CD14-positive monocyte (primary cell): Measurements from ENCODE around the gene ARVCF. TPM values are rescaled to one million over a fixed set of nuclear protein-coding genes. Genes with fewer than 3 reads are reported as not detected.

Source experiments
- DNase-seq, 3 donors: peaks; one replicate each; pipeline ENCODE4 v3.0.0-alpha.2; 2011 to 2022
- H2AFZ ChIP-seq: 2 replicates; pipeline ENCODE4 v1.6.0; 2012; ENCODE audit warnings: mild to moderate bottlenecking, low read depth, low read length, inconsistent platforms; ENCODE audit not compliant: insufficient read depth, poor library complexity, severe bottlenecking
- H3K27ac ChIP-seq, 2 donors: 1 replicate in 1 of 2; 2 replicates in 1 of 2; pipeline ENCODE4 v1.5.1; 2012 to 2013; ENCODE audit warnings: low read length in 2 of 2, control low read depth in 1 of 2, inconsistent platforms in 1 of 2, low read depth in 1 of 2, mild to moderate bottlenecking in 1 of 2
- H3K27me3 ChIP-seq, 2 donors: one replicate each; pipeline versions ENCODE4 v1.6.0 to v1.6.1; 2011 to 2013; ENCODE audit warnings: low read length in 2 of 2; ENCODE audit not compliant: control insufficient read depth in 2 of 2, insufficient read depth in 2 of 2
- H3K36me3 ChIP-seq, 2 donors: replicated peaks in 1 of 2; 1 replicate in 1 of 2; 2 replicates in 1 of 2; pipeline versions ENCODE4 v1.5.1 to v1.6.1; 2012 to 2013; ENCODE audit warnings: low read length in 2 of 2, control low read depth in 1 of 2, inconsistent platforms in 1 of 2, mild to moderate bottlenecking in 1 of 2; ENCODE audit not compliant: insufficient read depth in 2 of 2, control insufficient read depth in 1 of 2
- H3K4me1 ChIP-seq, 2 donors: 1 replicate in 1 of 2; 2 replicates in 1 of 2; pipeline versions ENCODE4 v1.5.1 to v1.6.1; 2012 to 2013; ENCODE audit warnings: low read length in 2 of 2, control low read depth in 1 of 2, inconsistent platforms in 1 of 2, mild to moderate bottlenecking in 1 of 2, moderate library complexity in 1 of 2; ENCODE audit not compliant: insufficient read depth in 2 of 2, control insufficient read depth in 1 of 2
- H3K4me2 ChIP-seq: replicated peaks from 2 replicates; pipeline ENCODE3; 2012; ENCODE audit warnings: low read length, moderate library complexity, mild to moderate bottlenecking; ENCODE audit not compliant: poor library complexity, severe bottlenecking; ENCODE audit errors: extremely low read depth
- H3K4me3 ChIP-seq, 3 experiments: fragments of 200-600 bp in 1 of 3; sonication (generic) in 1 of 3; replicated peaks in 1 of 3; 1 replicate in 2 of 3; 2 replicates in 1 of 3; pipeline ENCODE4 v1.5.1; 2011 to 2013; ENCODE audit warnings: low read length in 3 of 3, mild to moderate bottlenecking in 3 of 3, control low read depth in 2 of 3, low read depth in 2 of 3, inconsistent platforms in 1 of 3, moderate library complexity in 1 of 3
- H3K79me2 ChIP-seq: 2 replicates; pipeline ENCODE4 v1.6.0; 2012; ENCODE audit warnings: mild to moderate bottlenecking, control low read depth, inconsistent platforms, low read length, moderate library complexity; ENCODE audit not compliant: insufficient read depth
- H3K9ac ChIP-seq: 2 replicates; pipeline ENCODE4 v1.6.0; 2017; ENCODE audit warnings: low read length, mild to moderate bottlenecking; ENCODE audit not compliant: insufficient read depth, poor library complexity, severe bottlenecking
- H3K9me3 ChIP-seq, 2 donors: replicated peaks in 1 of 2; 1 replicate in 1 of 2; 2 replicates in 1 of 2; pipeline versions ENCODE4 v1.5.1 to v1.6.1; 2012 to 2013; ENCODE audit warnings: low read length in 2 of 2, control low read depth in 1 of 2; ENCODE audit not compliant: control insufficient read depth in 1 of 2, insufficient read depth in 1 of 2
- H4K20me1 ChIP-seq: 2 replicates; pipeline ENCODE4 v1.6.0; 2012; ENCODE audit warnings: mild to moderate bottlenecking, low read length, control low read depth, moderate library complexity; ENCODE audit not compliant: insufficient read depth
- H3K27ac Mint-ChIP-seq, 7 donors: one replicate each; pipeline ENCODE4 v1.8.0; 2020; ENCODE audit warnings: mild to moderate bottlenecking in 7 of 7, mixed read lengths in 7 of 7, moderate library complexity in 6 of 7, inconsistent platforms in 2 of 7
- H3K27me3 Mint-ChIP-seq, 3 donors: one replicate each; pipeline ENCODE4 v1.8.0; 2021 to 2022; ENCODE audit warnings: low read depth in 3 of 3, mild to moderate bottlenecking in 3 of 3, mixed read lengths in 3 of 3, moderate library complexity in 3 of 3, inconsistent platforms in 1 of 3
- H3K36me3 Mint-ChIP-seq, 2 donors: one replicate each; pipeline ENCODE4 v1.8.0; 2020; ENCODE audit warnings: mixed read lengths in 2 of 2, inconsistent platforms in 1 of 2, mild to moderate bottlenecking in 1 of 2
- H3K4me1 Mint-ChIP-seq: one replicate; pipeline ENCODE4 v1.8.0; 2020; ENCODE audit warnings: mild to moderate bottlenecking, mixed read lengths
- H3K4me3 Mint-ChIP-seq, 2 donors: one replicate each; pipeline ENCODE4 v1.8.0; 2020; ENCODE audit warnings: mild to moderate bottlenecking in 2 of 2, mixed read lengths in 2 of 2, moderate library complexity in 1 of 2
- H3K9me3 Mint-ChIP-seq, 7 donors: one replicate each; pipeline ENCODE4 v1.8.0; 2020 to 2022; ENCODE audit warnings: mixed read lengths in 7 of 7, mild to moderate bottlenecking in 6 of 7, moderate library complexity in 6 of 7, inconsistent platforms in 2 of 7
- WGBS: methylation state at CpG from one replicate; pipeline ENCODE4 v1.1.5; 2013; ENCODE audit warnings: missing lambda C conversion rate; ENCODE audit not compliant: insufficient coverage; 5-methylcytosine and 5-hydroxymethylcytosine counted together
- intact Hi-C, 2 donors: fragments of 100-400 bp; cut with micrococcal nuclease; formaldehyde crosslinking; loops; one replicate each; pipeline versions ENCODE4 v1.15.0 to v1.15.1; 2023
- polyA plus RNA-seq, 3 donors: library from polyadenylated mRNA; depleted of rRNA in 1 of 3; unstranded in 2 of 3; stranded (reverse) in 1 of 3; fragments of 300-500 nt in 2 of 3; fragments of >200 nt in 1 of 3; fragmentation: Illumina TruSeq in 2 of 3; gene quantifications; 1 replicate in 2 of 3; 2 replicates in 1 of 3; pipeline ENCODE4 v1.2.3, GENCODE V29; 2012 to 2021
- TF ChIP-seq, protein P1 (sequence below): fragments of 200-600 bp; IDR thresholded peaks from one replicate; pipeline ENCODE4 v1.8.0; 2022; ENCODE audit warnings: antibody characterized with exemption, mild to moderate bottlenecking

The ARVCF gene
- polyA plus RNA-seq, 3 donors = 0.31 to 2.6 (median 0.44) TPM

DNA sequence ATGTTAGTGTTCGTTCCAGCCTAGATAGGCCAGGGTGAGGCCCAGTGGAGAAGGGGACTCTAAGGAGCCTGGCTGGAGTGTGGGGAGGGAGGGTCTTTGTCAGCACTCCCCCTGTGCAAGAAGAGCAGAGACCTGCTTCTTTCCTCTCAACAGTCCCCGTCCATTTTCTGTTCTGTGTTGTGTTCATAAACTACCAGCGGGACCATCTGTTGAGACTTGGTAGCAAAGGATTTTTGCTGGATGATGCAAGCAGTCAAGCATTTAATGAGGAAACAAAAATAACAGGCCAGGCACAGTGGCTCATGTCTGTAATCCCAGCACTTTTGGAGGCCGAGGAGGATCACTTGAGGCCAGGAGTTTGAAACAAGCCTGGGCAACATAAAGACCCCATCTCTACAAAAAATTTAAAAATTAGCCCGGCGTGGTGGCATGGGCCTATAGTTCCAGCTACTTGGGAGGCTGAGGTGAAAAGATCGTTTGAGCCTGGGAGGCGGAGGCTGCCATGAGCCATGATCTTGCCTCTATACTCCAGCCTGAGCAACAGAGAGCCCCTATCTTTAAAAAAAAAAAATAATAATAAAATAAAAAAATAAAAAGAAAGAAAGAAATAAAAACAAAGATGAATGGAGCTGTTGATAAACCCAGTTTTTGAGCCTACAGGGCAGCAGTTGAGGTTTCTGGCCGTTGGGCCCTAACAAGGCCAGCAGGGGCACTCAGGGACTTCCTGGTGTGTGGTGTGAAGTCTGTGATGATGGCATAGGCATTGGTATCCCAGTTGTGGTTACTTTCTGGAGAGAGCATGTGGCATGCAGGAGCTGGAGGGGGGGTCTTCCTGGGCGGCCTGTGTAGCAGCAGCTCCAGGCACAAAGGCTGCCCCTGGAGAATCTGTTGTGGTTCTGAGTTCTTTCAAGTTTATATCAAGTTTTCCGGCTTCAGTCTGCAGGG lies 73.3 kb downstream of the ARVCF start:
- H3K27ac Mint-ChIP-seq = peak overlapping the region; percentile 90 to 96 (median 93)
- Histone ChIP-seq H3K27ac (peak overlapping the region; percentile 78 to 94), H3K4me3 (peak overlapping the region; percentile 73 to 96 (median 81)), H3K36me3 (peaks cover 0 to under 1% of the 10 kb centered on the region in 2 donors), H2AFZ (peak overlapping the region; percentile 96), H3K9me3 (no peaks in the 10 kb centered on the region), H3K27me3 (no peaks in the 10 kb centered on the region), H3K4me2 (peak overlapping the region; percentile 98), H3K4me1 (peaks cover 54 to 66% of the 10 kb centered on the region in 2 donors), H4K20me1 (peaks cover 9% of the 10 kb centered on the region), H3K9ac (peak overlapping the region; percentile 97), H3K79me2 (peaks cover 83% of the 10 kb centered on the region)
- peak in 2 of 3 donors; percentile 30 to 40 for DNase-seq
- 31% methylated on average over 3 of the region's 11 CpGs for WGBS
- TF ChIP-seq, protein P1, sequence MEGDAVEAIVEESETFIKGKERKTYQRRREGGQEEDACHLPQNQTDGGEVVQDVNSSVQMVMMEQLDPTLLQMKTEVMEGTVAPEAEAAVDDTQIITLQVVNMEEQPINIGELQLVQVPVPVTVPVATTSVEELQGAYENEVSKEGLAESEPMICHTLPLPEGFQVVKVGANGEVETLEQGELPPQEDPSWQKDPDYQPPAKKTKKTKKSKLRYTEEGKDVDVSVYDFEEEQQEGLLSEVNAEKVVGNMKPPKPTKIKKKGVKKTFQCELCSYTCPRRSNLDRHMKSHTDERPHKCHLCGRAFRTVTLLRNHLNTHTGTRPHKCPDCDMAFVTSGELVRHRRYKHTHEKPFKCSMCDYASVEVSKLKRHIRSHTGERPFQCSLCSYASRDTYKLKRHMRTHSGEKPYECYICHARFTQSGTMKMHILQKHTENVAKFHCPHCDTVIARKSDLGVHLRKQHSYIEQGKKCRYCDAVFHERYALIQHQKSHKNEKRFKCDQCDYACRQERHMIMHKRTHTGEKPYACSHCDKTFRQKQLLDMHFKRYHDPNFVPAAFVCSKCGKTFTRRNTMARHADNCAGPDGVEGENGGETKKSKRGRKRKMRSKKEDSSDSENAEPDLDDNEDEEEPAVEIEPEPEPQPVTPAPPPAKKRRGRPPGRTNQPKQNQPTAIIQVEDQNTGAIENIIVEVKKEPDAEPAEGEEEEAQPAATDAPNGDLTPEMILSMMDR = peak; percentile 13
- intact Hi-C loops = no loop called here
- no peaks in the 10 kb centered on the region for H3K9me3 Mint-ChIP-seq
- H3K36me3 Mint-ChIP-seq = peaks cover 6 to 13% of the 10 kb centered on the region in 2 donors
- peaks cover 0 to 3% (median 0%) of the 10 kb centered on the region in 3 donors for H3K27me3 Mint-ChIP-seq
- H3K4me1 Mint-ChIP-seq = peaks cover 65% of the 10 kb centered on the region
- H3K4me3 Mint-ChIP-seq = peak overlapping the region; percentile 94 to 96

DNA sequence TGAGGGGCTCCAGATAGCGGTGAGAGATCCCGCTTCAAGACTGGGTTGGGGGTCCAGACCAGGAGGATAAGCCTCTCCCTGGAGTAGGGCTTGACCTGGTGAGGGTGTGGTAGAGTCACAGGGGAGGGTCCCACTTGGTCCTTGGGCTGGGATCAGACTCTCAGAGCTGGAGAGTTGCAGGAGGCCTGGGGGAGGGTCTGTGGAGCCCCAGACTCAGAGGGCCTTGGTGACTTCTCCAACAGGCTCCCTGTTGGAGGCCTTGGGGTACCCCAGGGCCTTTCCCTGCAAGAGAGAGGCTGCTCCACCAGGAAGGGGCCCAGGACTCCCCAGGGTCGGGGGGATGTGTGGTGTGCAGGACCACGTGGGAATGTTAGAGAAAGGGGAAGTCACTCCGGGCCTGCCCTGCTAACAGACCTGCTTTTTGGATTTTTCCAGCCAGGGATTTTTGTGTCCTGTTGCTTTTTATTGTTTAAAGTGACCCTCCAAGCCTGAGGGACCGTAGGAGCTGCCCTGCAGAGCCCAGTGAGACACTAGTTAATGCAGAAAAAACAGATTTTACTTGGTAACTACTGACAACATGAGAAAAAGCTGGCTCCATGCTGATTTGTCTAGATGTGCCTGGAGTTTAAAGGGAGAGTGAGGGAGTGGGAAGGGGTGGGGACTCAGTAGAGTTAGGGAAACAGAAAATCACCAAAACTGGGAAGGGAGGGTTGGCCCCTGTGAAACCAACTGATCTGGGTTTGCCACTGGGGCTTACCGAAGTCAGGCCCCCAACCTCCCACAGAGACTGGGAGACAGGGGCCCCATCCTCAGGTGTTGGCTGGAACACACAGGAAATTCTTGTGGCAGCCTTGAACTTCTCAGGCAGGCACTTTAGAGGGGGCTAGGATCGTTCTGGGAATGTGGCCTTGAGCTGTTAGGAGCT lies 74.2 kb downstream of the ARVCF start:
- peak overlapping the region; percentile 90 to 96 (median 93) for H3K27ac Mint-ChIP-seq
- peak overlapping the region; percentile 78 to 94 for H3K27ac ChIP-seq
- H3K36me3 ChIP-seq = no peaks in the 10 kb centered on the region
- H4K20me1 ChIP-seq = peaks cover 3% of the 10 kb centered on the region
- peak overlapping the region; percentile 98 for H3K4me2 ChIP-seq
- H3K4me1 ChIP-seq = peaks cover 60 to 69% of the 10 kb centered on the region in 2 donors
- no peaks in the 10 kb centered on the region for H3K9me3 ChIP-seq
- H3K27me3 Mint-ChIP-seq = peaks cover 0 to 3% (median 0%) of the 10 kb centered on the region in 3 donors
- H3K4me3 ChIP-seq = peak overlapping the region; percentile 73 to 96 (median 81)
- no peaks in the 10 kb centered on the region for H3K27me3 ChIP-seq
- peak overlapping the region; percentile 94 to 96 for H3K4me3 Mint-ChIP-seq
- intact Hi-C loops = no loop called here
- H3K4me1 Mint-ChIP-seq = peaks cover 72% of the 10 kb centered on the region
- H2AFZ ChIP-seq = peak overlapping the region; percentile 96
- peak overlapping the region; percentile 97 for H3K9ac ChIP-seq
- peaks cover 4 to 9% of the 10 kb centered on the region in 2 donors for H3K36me3 Mint-ChIP-seq
- TF ChIP-seq, protein P1 = no peak
- no peaks in the 10 kb centered on the region for H3K9me3 Mint-ChIP-seq
- H3K79me2 ChIP-seq = peaks cover 79% of the 10 kb centered on the region
- WGBS = 2% methylated on average over 7 of the region's 8 CpGs
- DNase-seq = peak; percentile 25 to 49 (median 49)
